Left renal pelvis (tissue), 4 donors: ENCODE data around the gene KRT6A. TPM values are rescaled to one million over a fixed set of nuclear protein-coding genes. Genes with fewer than 3 reads are reported as not detected.

Source experiments
- DNase-seq, 4 donors: peaks; one replicate each; pipeline ENCODE4 v3.0.0-alpha.2; 2013; ENCODE audit warnings: low read depth in 4 of 4, low spot score in 3 of 4
- polyA plus RNA-seq, 4 donors: library from polyadenylated mRNA; unstranded; fragments of 120-200 nt; gene quantifications; one replicate each; pipeline ENCODE4 v1.2.1, GENCODE V29; 2013; ENCODE audit not compliant: insufficient read length in 4 of 4

The KRT6A gene
- polyA plus RNA-seq, 4 donors, result 0.07 TPM; not detected in 3

DNA sequence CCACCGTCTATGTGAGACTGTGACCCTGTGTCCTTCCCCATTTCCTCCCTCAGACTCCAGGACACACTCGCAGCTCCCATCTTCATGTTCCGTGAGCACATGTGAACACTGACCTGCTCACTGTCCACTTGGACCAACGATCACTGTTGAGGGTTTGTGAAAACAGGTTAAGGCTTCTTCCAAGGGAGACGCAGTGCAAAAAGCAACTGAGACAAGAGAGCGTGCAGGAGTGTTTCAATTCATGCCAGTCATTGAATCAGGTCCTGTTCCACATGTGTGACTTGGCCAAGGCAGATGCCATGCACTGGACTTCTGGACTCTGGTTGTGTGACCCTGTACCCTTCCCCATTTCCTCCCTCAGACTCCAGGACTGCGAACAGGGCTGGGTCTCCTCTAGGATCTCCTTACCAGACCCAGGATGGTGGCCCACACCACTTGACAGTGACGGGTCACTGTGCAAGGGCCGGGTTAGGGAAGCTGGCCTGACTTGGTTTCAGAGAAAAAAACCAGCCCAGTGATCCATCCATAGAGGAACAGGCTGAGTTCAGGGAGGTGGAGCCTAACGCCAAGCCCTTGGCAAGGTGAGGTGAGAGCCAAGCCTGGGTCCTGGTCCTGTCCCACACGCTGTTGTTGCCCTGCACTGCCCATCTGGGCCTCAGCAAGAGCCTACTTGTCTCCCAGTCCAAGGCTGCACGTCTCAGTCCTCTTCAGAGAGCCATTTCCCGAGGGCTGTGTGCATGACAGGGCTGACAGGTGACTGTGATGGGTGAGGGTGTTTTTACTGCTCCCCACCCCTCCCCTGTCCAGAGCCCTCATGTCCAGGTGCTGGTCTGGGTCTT lies 32.8 kb upstream of the KRT6A start:
- DNase-seq, result no peak

DNA sequence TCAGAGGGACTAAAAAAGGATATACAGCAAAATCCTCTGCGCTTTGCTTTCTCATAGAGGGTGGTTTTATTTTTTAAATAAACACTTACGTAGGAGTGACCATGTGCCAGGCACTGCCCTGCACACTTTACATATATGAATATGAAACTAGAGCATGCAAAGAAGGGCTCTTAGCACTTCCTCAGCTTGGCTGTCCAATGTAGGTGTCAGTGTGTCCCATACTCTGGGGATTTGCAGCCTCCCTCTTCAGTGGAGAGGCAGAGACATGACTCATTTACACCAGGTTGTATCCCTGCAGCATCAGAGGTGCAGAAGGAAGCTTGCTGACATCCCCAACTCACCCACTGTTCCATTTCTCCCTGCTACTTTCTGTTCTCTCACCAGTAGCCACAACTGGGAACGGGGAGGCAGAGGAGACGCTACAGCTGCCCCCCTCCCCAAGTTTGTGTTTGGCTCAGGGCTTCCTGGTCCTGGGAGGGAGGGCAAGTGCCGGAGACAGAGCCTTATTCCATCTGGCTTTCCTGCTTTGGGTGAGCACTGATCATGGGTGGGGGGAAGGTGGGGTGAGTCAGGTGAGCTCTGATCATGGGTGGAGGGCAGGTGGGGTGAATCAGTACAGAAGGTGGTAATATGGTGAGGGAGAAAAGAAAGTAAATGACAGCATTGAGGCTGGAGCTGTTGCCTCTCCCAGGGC lies 32.0 kb upstream of the KRT6A start:
- no peak for DNase-seq

DNA sequence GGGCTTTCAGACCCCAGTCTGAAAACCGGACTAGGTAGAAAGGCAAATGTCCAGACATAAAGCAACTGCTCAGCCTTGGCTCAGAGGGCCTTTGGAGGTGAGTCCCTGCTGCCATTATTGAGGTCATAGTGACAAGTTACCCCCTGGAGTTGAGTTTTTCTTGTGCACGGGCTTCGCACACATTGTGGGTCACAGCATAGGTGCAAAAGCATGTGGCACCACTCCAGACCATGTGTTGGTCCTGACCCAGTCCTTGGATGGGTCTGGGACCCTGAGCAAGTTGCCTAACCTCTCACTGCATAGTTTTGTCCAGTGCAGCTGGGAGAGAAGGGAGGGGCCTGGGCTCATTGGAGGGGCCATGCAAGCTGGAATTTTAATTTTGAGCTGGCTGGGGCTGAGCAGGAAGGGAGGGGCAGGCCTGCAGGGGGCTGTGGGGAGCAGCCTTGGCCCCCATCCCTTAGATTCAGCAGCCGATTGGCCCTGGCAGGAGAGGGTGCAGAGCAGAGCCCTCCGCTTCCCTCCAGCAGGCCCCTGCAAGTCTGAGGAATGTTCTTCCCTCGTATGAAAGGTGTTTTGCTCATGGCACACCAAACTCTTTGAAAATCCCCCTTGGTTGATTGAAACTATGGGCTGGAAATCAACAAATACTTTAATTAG lies 31.3 kb upstream of the KRT6A start:
- DNase-seq, result no peak

DNA sequence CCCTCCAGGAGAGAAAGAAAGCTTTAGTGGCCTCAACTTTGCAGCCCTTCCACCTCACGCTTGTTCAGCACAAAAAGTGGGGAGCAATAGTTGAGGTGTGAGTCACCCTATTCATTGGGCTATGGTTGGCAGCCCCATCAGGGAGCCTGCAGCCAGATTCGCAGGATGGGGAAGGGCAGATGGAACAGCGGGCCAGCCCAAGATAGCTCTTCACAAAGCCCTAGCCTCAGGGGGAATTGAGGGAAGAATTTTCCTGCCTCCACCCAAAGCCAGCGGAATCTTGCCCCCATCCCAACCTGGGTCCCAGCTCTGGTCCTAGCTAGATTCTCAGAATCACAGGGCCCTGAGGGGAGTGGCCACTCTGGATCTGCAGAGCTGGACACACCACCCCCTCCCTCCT lies 30.8 kb upstream of the KRT6A start:
- DNase-seq, result no peak

DNA sequence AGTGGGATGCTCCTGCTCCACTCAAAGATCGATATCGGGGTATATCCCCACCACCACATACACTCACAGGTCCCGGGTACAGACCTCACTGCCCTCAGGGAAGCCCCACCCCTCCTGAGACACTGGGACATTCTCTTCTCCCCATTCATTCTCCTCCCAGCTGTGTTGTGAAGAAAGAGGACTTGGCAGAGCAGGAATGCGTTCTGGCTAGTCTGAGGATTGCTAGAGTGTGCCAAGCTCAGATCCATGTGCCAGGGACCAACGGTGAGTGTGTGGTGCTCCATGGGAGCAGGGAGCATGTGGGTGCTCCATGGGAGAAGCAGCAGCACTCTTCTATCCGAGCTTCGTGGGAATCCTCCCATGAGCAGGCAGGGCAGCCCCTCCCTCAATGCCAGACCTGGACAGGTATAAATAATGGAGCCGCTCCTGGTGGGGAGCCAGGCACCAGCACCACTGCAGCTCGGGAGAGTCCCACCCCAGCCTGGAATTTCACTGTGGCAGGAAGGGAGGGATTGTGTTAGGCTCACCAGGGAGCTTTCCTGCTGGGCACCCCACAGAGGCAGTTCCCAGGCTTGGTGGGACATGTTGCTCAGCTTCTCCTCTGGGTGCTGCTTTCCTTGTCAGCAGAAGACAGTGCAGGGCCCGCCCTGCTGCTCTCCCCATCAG lies 29.4 kb upstream of the KRT6A start:
- DNase-seq, result no peak

DNA sequence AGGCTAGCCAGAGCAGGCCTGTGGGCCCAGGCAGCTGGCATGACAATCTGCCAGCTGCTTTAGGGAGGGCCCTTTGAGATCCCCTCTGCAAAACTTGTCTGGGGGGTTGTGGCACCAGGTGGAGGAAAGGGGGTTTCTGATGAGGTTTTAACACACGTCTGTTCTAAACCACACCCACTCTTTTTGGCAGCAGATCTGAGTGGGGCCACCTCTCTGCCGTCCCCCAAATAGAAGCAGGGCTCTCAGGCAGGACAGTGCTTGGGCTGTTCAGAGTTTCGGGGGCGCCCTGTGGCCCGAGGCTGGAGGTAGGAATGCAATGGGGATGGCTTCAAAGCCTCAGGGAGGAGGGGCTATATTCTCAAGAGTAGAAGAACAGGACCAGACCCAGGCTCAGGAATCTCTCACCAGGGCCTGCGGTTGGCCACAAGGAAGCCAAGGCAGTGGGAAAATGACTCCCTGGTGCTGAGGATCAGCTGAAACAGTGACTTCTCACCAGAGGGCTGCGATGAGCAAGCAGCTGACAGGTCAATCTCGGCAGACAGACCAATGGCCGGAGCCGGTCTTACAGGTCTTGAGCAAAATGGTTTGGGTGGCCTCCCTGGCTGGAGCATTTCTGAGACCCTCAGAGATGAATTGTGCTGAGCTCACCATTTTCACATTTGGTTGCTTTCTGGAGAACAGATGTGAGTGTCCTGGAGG lies 28.7 kb upstream of the KRT6A start:
- DNase-seq, result no peak

DNA sequence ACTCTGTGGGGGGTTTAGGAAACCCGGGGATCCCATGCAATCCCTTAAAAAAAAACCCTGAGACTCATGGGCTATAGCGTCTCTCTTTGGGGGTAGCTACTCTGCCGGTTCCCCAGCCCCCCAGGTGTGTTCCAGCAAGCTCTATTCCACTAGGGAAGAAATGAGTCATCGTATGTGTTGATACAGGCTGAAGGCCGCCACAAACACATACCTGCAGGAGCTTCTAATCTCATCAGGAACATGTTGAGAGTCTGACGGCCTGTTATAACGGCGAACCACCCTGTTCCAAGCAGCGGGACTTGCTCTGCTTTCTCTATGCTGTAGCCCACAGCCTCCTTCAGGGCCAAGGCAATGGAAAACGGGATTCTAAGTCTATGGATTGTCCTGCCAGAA lies 28.1 kb upstream of the KRT6A start:
- no peak for DNase-seq

DNA sequence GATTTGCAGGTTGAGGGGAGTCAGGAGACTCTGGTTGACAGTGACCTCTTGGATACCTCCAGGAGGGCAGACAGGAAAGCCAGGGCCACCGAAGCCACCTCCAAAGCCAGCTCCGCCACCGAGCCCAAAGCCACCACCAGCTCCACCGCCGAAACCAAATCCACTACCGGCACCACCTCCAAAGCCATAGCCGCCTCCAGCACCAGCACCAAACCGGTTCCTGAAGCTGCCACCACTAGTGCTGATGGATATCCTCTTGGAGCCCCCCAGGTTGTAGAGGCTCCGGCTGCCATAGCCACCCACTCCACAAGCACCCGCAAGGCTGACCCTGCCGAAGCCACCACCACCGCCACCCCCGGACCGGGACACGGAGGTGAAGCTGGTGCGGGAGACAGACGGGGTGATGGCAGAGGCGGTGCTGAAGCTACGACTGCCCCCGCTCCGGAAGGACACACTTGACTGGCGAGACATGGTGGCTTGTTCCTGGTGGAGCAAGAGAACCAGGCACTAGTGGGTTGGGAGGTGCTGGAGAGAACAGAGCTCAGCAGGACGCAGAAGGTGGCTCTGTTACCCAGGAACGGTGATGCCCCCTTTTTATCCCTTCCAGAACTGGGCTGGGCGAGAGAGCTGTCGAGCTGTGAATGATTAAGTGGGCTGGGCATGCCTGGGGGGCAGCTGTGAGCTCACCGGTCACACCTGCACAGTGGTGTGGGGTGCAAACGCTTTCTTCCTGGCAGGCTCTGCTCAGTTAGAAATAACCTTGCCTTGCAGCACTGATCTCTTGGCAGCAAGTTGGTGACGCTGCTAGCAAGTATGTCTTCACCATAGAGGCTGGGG lies 27.0 kb upstream of the KRT6A start, which contains the start of gene KRT5:
TSS of gene KRT5 (minus strand) at position 569 of the 837 bp plus-strand sequence. CDS start at position 471, 98 bp downstream.
- DNase-seq, result no peak

DNA sequence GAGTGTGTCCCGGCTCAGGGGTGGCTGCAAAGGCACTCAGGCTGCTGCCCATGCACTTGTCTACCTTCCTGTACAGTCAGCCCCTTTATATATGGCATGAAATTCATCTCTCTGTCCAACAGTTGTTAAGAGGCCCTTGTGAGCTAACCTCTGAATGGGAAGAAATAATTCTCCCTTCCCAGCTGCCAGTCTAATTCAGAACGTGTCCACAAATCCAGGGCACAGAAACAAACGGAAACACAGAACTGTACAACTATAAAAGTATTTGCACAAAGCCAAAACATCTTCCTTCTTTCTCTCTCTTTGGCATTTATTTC lies 26.3 kb upstream of the KRT6A start:
- no peak for DNase-seq

DNA sequence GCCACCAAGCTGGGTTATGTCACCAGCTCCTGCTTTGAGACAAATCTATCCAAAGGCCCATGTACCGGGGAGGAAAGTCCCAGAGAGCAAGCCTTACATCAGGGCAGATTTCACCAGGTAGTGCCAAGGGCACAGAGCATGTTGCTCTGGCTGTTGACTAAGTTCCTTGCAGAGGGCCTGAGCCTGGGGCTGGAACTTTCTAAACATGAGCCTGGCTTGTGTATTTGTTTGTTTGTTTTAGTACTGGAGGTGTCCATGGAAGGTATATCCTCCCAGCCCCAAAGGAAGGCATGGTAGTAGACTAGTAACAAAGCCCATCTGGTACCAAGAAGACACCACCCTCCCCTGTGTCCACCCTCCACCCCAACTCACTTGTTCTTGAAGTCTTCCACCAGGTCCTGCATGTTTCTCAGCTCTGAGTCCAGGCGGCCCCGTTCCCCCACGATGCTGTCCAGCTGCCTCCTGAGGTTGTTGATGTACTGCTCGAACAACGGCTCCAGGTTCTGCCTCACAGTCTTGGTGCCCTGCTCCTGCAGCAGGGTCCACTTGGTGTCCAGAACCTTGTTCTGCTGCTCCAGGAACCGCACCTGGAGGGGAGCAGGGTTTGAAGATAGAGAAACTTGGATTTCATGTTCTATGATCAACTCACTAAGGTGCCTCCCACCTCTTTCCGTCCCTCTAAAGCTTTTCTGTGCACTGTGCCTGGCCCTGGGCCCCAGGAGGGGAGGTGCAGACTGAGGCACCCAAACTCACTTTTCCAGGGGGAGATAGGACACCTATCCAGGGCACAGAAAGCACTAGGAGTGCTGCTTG lies 25.7 kb upstream of the KRT6A start:
- no peak for DNase-seq

DNA sequence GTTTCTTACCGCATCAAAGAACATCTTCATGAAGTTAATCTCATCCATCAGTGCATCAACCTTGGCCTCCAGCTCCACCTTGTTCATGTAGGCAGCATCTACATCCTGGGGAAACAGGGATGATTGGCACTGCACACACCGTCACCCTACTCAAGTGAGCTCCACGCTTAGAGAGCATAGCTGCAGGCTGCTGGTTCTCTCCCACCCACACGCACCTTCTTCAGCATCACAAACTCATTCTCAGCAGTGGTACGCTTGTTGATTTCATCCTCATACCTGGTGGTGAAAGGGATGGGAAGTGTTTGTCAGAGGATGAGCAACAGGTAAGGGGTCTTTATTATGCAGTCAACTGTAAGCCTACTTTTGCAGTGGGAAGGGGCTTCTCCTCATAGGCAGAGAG lies 24.8 kb upstream of the KRT6A start:
- DNase-seq, result no peak

DNA sequence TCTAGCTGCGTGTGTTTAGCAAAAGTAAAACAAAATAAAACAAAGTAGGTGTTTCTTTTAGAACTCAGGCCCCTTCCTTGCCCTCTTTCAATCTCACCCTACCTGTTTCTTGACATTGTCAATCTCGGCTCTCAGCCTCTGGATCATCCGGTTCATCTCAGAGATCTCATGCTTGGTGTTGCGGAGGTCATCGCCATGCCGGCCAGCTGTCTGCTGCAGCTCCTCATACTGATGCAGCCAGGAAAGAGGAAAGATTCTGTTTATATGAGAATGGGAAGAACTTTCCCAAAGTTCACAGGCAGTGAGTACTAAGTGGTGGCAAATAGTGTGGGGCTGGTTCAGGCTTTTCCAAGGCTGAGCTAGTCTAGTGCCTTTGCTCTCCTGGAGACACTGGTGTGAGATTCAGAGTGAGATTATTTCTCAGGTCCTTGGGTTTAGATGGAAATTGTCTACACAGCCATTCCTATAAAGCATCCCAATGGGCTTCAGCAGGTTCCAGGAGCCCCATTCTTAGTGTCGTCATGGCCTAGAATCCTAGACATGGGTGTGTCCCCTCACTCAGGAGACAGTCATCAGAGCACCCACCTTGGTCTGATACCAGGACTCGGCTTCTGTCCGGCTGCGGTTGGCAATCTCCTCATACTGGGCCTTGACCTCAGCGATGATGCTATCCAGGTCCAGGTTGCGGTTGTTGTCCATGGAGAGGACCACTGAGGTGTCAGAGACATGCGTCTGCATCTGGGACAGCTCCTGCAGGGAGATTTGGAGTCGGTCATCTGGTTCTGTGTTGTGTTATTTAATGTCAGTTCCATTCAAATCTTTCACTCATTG lies 24.2 kb upstream of the KRT6A start:
- no peak for DNase-seq

DNA sequence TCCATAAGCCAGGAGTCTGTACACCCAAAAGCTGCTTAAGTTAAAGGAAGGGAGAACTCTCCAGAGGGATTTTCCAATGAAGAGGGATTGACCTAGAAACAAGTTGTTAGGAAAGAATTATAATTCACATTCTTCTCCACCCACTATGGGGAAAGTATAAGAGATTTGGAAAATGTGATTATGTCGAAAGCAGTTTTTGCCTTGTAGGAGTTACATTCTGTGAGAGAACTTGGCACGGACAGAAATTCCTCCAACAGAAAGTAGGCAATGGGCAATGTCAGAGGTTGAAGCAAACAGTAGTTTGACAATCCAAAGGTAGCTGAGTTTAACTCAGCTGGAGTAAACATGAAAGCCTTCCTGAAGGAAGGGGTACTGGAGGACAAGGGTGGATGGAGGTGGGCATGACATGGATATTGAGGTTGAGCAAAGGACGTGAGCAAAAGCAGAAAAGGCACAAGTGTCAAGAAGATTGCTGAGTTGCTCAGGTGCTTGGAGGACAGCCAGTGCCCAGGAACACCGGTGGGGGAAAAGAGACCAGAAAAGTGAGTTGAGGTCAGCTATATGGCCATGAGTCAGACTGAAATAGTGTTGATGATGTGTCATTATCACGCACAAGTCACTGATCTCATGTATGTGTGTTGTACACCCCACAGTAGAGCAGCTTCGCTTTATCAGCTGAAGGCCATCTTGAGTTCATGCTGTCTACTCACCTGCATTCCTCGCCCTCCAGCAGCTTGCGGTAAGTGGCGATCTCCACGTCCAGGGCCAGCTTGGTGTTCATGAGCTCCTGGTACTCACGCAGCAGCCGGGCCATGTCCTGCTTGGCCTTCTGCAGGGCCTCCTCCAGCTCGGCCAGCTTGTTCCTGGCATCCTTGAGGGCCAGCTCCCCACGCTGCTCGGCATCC lies 23.1 kb upstream of the KRT6A start:
- no peak for DNase-seq

DNA sequence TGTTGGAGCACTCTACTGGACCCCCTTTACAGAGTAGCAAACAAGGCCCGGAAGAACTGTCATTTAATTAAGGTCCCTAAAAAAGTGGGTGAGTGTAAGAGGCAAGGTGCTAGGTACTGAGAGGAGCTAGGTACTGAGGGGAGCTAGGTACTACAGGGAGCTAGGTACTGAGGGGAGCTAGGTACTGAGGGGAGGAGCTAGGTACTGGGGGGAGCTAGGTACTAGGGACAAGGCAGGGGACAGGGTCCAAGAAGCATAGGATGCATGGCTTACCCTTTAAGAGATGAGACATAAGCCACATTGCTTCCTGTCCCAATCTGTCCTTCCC lies 22.2 kb upstream of the KRT6A start:
- no peak for DNase-seq

DNA sequence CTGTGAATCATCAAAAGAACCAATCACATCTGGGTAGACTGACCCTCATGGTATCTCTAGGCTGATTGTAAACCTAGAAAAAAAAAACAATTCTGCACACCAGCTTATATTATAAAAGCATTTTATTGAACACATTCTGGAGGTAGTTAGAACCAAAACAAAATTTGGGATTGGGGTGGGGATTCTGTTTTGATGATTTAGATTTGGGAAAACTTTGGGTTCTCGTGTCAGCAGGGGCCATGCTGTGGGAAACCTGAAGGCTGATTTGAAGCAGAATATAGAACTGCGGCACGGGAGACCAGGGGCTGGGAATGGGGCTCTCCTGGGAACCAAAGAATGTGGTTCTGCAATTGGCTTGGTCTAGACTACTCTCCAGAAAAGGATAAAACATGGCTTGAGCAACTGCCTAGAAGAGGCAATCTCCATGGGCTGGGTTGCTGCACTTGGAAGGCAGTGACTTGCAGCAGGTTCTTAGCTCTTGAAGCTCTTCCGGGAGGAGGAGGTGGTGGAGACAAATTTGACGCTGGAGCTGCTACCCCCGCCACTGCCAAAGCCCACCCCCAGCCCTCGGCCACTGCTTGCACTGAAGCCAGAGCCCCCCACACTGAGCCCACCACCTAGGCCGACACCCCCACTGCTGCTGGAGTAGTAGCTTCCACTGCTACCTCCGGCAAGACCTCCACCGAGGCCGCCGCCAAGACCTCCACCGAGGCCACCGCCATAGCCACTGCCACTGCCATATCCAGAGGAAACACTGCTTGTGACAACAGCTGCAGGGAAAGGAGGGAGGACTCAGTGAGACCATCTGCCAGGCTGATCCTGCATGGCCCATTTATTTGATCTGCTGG lies 21.6 kb upstream of the KRT6A start:
- DNase-seq, result no peak

DNA sequence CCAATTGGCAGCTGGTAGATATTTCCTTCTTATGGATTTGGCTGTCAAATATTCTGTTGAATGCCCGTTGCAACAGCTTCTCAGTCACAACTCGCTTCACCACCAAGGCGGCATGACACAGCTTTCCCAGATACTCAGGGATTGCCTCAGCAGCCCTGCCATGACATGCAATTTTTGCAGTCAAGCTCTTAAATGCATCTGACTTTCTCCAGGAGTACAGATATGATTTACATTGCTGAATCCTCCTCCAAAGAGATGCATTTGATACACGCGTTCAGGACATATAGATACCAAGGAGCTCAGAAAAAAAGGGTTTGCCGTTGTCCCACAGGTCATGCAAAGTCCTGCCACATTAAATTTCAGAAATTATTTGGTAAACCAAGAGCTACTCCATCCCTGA lies 20.7 kb upstream of the KRT6A start:
- no peak for DNase-seq
